Measurements from ENCODE around the gene PSAPL1.

PSAPL1 gene

GRCh38 chr4:7418131-7418943, 16.4 kb downstream of the PSAPL1 start:
- DNase-seq = no peak

- no peak for DNase-seq
These were observed 17.1 kb downstream of the PSAPL1 start for GRCh38 chr4:7417639-7418038.

- no peak for DNase-seq
These were observed 17.8 kb downstream of the PSAPL1 start for GRCh38 chr4:7416745-7417432.

- no peak for DNase-seq
These were observed 18.6 kb downstream of the PSAPL1 start for GRCh38 chr4:7415927-7416686.

- DNase-seq = no peak
These were observed 19.8 kb downstream of the PSAPL1 start for GRCh38 chr4:7414736-7415510.

- DNase-seq = no peak
These were observed 20.7 kb downstream of the PSAPL1 start for GRCh38 chr4:7414046-7414445.

- DNase-seq = no peak
These were observed 22.2 kb downstream of the PSAPL1 start for GRCh38 chr4:7412554-7412912.

- DNase-seq = peak; percentile 46
These were observed 22.7 kb downstream of the PSAPL1 start for GRCh38 chr4:7411896-7412553.

GRCh38 chr4:7411491-7411890, 23.2 kb downstream of the PSAPL1 start:
- DNase-seq = no peak

GRCh38 chr4:7410446-7410845, 24.3 kb downstream of the PSAPL1 start:
- DNase-seq = peak; percentile 72

GRCh38 chr4:7408166-7408565, 26.6 kb downstream of the PSAPL1 start:
- no peak for DNase-seq

GRCh38 chr4:7403001-7403400, 31.7 kb downstream of the PSAPL1 start:
- no peak for DNase-seq

- no peak for DNase-seq
These were observed 32.2 kb downstream of the PSAPL1 start for GRCh38 chr4:7402526-7402925.

- DNase-seq = no peak
These were observed 33.9 kb downstream of the PSAPL1 start for GRCh38 chr4:7400671-7401298.

GRCh38 chr4:7399440-7400234, 35.1 kb downstream of the PSAPL1 start:
- DNase-seq = no peak

GRCh38 chr4:7398788-7399439, 35.8 kb downstream of the PSAPL1 start:
- DNase-seq = peak; percentile 60

- DNase-seq = peak; percentile 82
These were observed 36.7 kb downstream of the PSAPL1 start for GRCh38 chr4:7398104-7398423.

- DNase-seq = peak; percentile 51
These were observed 37.3 kb downstream of the PSAPL1 start for GRCh38 chr4:7397206-7398103.

GRCh38 chr4:7396186-7396910, 38.4 kb downstream of the PSAPL1 start:
- DNase-seq = peak; percentile 87
